ENCODE results near the gene CCDC69.
"Not testable (repeated sequence)": the region's sequence is repeated elsewhere in the genome, so short reads cannot be mapped to it uniquely, and the experiment has no call there.

Gene CCDC69

GRCh38 chr5:151178372-151178771, 45.5 kb downstream of the CCDC69 start:
- Histone ChIP-seq H3K27me3 (replicated peaks; ENCODE audit: control insufficient read depth, insufficient read depth, low read length) (no peaks in the 10 kb centered on the region), H3K36me3 (ENCODE audit: control insufficient read depth, insufficient read depth, low read length) (peaks cover 20% of the 10 kb centered on the region), H3K4me3 (replicated peaks; ENCODE audit: low read depth, low read length) (no peak overlapping the region)
- no peak for TF ChIP-seq CTCF (IDR thresholded peaks at IDR 0.05; ENCODE audit: insufficient read depth, low read length, poor library complexity, severe bottlenecking)
- DNase-seq (ENCODE audit: extremely low read depth, insufficient read length) = no peak

GRCh38 chr5:151176268-151176667, 47.6 kb downstream of the CCDC69 start:
- H3K4me3 ChIP-seq (replicated peaks; ENCODE audit: low read depth, low read length); H3K36me3 ChIP-seq (ENCODE audit: control insufficient read depth, insufficient read depth, low read length); H3K27me3 ChIP-seq (replicated peaks; ENCODE audit: control insufficient read depth, insufficient read depth, low read length); DNase-seq (ENCODE audit: extremely low read depth, insufficient read length): not testable (repeated sequence)

- no peak for TF ChIP-seq CTCF (IDR thresholded peaks at IDR 0.05; ENCODE audit: insufficient read depth, low read length, poor library complexity, severe bottlenecking)
- H3K4me3 ChIP-seq (replicated peaks; ENCODE audit: low read depth, low read length) = no peak overlapping the region
- DNase-seq (ENCODE audit: extremely low read depth, insufficient read length) = no peak
- peaks cover 3% of the 10 kb centered on the region for H3K36me3 ChIP-seq (ENCODE audit: control insufficient read depth, insufficient read depth, low read length)
- no peaks in the 10 kb centered on the region for H3K27me3 ChIP-seq (replicated peaks; ENCODE audit: control insufficient read depth, insufficient read depth, low read length)
These were observed 49.2 kb downstream of the CCDC69 start for GRCh38 chr5:151174612-151175101.

- Histone ChIP-seq H3K36me3 (ENCODE audit: control insufficient read depth, insufficient read depth, low read length) (no peaks in the 10 kb centered on the region; the same call in 1 of the 2 replicates), H3K4me3 (replicated peaks; ENCODE audit: low read depth, low read length) (no peak overlapping the region), H3K27me3 (replicated peaks; ENCODE audit: control insufficient read depth, insufficient read depth, low read length) (no peaks in the 10 kb centered on the region)
- DNase-seq (ENCODE audit: extremely low read depth, insufficient read length) = no peak
- no peak for TF ChIP-seq CTCF (IDR thresholded peaks at IDR 0.05; ENCODE audit: insufficient read depth, low read length, poor library complexity, severe bottlenecking)
These were observed 49.9 kb downstream of the CCDC69 start for GRCh38 chr5:151173711-151174611.

GRCh38 chr5:151171529-151171928, 52.4 kb downstream of the CCDC69 start:
- Histone ChIP-seq H3K27me3 (replicated peaks; ENCODE audit: control insufficient read depth, insufficient read depth, low read length) (no peaks in the 10 kb centered on the region), H3K36me3 (ENCODE audit: control insufficient read depth, insufficient read depth, low read length) (no peaks in the 10 kb centered on the region), H3K4me3 (replicated peaks; ENCODE audit: low read depth, low read length) (no peak overlapping the region)
- DNase-seq (ENCODE audit: extremely low read depth, insufficient read length) = no peak
- no peak for TF ChIP-seq CTCF (IDR thresholded peaks at IDR 0.05; ENCODE audit: insufficient read depth, low read length, poor library complexity, severe bottlenecking)

GRCh38 chr5:151168602-151169344, 55.1 kb downstream of the CCDC69 start:
- no peak overlapping the region for H3K4me3 ChIP-seq (replicated peaks; ENCODE audit: low read depth, low read length)
- no peak for DNase-seq (ENCODE audit: extremely low read depth, insufficient read length)
- H3K27me3 ChIP-seq (replicated peaks; ENCODE audit: control insufficient read depth, insufficient read depth, low read length) = no peaks in the 10 kb centered on the region
- no peak for TF ChIP-seq CTCF (IDR thresholded peaks at IDR 0.05; ENCODE audit: insufficient read depth, low read length, poor library complexity, severe bottlenecking)
- no peaks in the 10 kb centered on the region for H3K36me3 ChIP-seq (ENCODE audit: control insufficient read depth, insufficient read depth, low read length)
